Prostate gland (tissue), 2 donors: ENCODE measurements around the gene STMN1.

Experiments
- POLR2A ChIP-seq: fragments of 450-650 bp; IDR thresholded peaks from one replicate; pipeline ENCODE4 v1.6.1; 2016; ENCODE audit warnings: antibody characterized with exemption, mild to moderate bottlenecking
- POLR2AphosphoS5 ChIP-seq: sonication (generic); formaldehyde crosslinking; IDR thresholded peaks from one replicate; pipeline ENCODE4 v1.6.1; 2017; ENCODE audit warnings: antibody characterized with exemption
- TF ChIP-seq, protein P1 (sequence below), 4 experiments: fragments of 200-600 bp in 2 of 4; fragments of 450-650 bp in 2 of 4; sonication (generic) in 2 of 4; IDR thresholded peaks; 1 replicate in 3 of 4; 2 replicates in 1 of 4; pipeline ENCODE4 v1.5.1; 2016 to 2019; ENCODE audit warnings: antibody characterized with exemption in 4 of 4, mild to moderate bottlenecking in 2 of 4, moderate library complexity in 2 of 4

DNA sequence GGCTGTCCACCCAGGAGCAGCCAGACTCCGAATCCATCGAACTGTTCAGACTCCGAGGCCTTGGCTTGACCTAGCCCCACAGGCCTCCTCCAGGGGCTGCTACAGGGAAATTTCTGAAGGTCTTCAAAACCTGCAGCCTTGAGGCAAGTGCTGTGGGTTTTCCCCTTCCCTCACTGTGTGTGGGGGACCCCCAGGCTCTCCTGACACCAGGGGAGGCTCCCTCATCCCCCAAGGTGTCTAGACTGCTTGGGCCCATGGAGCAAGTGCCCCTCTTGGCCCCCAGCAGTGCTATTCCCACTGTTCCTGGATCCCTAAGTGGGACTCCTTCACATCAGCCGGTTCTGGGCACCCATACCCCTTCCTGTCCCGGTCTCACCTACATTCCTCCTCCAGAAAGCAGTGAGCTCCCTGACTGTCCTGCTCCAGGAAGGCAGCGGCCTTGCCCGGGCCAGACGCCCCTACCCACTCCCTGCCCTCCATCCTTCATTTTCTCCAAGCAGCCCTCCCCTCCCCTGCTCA lies 31.5 kb downstream of the STMN1 start:
- TF ChIP-seq POLR2A (no peak), POLR2AphosphoS5 (no peak)
- TF ChIP-seq, protein P1, sequence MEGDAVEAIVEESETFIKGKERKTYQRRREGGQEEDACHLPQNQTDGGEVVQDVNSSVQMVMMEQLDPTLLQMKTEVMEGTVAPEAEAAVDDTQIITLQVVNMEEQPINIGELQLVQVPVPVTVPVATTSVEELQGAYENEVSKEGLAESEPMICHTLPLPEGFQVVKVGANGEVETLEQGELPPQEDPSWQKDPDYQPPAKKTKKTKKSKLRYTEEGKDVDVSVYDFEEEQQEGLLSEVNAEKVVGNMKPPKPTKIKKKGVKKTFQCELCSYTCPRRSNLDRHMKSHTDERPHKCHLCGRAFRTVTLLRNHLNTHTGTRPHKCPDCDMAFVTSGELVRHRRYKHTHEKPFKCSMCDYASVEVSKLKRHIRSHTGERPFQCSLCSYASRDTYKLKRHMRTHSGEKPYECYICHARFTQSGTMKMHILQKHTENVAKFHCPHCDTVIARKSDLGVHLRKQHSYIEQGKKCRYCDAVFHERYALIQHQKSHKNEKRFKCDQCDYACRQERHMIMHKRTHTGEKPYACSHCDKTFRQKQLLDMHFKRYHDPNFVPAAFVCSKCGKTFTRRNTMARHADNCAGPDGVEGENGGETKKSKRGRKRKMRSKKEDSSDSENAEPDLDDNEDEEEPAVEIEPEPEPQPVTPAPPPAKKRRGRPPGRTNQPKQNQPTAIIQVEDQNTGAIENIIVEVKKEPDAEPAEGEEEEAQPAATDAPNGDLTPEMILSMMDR (IDR thresholded peaks at IDR 0.05), result no peak
